ENCODE data around the gene YDJC. TPM values are rescaled to one million over a fixed set of nuclear protein-coding genes. Genes with fewer than 3 reads are reported as not detected.
A peak's percentile ranks its signal among the peaks of the same experiment; 100 is the strongest.

Gene YDJC
- total and polyA plus RNA-seq, 9 of the 15 experiments (the other 6 are each of a cell fraction or from before 2014, with no cell fraction given): 13.5 to 871 (median 164) TPM

- TF ChIP-seq RREB1 (CRISPR knock-in tag; IDR thresholded peaks at IDR 0.05) (no peak), SUPT5H (IDR thresholded peaks at IDR 0.05) (no peak), ZFP1 (CRISPR knock-in tag; IDR thresholded peaks at IDR 0.05) (no peak), BRD4 (IDR thresholded peaks at IDR 0.05) (0 out of 2 replicates have a peak, but pooled peaks have one; percentile 3), TEAD1 (CRISPR knock-in tag; IDR thresholded peaks at IDR 0.05) (peak in 1 of 2 experiments; percentile 17; a peak in 1 of 4 replicates), ZBTB11 (CRISPR knock-in tag; IDR thresholded peaks at IDR 0.05) (no peak), ZNF217 (CRISPR knock-in tag; IDR thresholded peaks at IDR 0.05) (no peak), MYC (IDR thresholded peaks at IDR 0.05; ENCODE audit: low read depth, low read length) (peak; percentile 16; the same call in 1 of the 2 replicates), MYC (CRISPR knock-in tag; IDR thresholded peaks at IDR 0.05; ENCODE audit: borderline replicate concordance, low read depth) (no peak)
- TF ChIP-seq, protein P1, sequence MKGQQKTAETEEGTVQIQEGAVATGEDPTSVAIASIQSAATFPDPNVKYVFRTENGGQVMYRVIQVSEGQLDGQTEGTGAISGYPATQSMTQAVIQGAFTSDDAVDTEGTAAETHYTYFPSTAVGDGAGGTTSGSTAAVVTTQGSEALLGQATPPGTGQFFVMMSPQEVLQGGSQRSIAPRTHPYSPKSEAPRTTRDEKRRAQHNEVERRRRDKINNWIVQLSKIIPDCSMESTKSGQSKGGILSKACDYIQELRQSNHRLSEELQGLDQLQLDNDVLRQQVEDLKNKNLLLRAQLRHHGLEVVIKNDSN (CRISPR knock-in tag; IDR thresholded peaks at IDR 0.05): peak; percentile 49; the same call in 1 of the 2 replicates
- TF ChIP-seq, protein P2, sequence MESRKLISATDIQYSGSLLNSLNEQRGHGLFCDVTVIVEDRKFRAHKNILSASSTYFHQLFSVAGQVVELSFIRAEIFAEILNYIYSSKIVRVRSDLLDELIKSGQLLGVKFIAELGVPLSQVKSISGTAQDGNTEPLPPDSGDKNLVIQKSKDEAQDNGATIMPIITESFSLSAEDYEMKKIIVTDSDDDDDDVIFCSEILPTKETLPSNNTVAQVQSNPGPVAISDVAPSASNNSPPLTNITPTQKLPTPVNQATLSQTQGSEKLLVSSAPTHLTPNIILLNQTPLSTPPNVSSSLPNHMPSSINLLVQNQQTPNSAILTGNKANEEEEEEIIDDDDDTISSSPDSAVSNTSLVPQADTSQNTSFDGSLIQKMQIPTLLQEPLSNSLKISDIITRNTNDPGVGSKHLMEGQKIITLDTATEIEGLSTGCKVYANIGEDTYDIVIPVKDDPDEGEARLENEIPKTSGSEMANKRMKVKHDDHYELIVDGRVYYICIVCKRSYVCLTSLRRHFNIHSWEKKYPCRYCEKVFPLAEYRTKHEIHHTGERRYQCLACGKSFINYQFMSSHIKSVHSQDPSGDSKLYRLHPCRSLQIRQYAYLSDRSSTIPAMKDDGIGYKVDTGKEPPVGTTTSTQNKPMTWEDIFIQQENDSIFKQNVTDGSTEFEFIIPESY (CRISPR knock-in tag; IDR thresholded peaks at IDR 0.05): no peak
These were observed 50.4 kb downstream of the YDJC start (continued) for GRCh38 chr22:21579474-21579851.

All from K562 (cell line).